Measurements from ENCODE around the gene AARS2. TPM values are rescaled to one million over a fixed set of nuclear protein-coding genes. Genes with fewer than 3 reads are reported as not detected.

Gene AARS2
- total and polyA plus RNA-seq, 12 donors, result 5.3 to 15.9 (median 9.7) TPM

- Histone ChIP-seq H3K9me3 (replicated peaks in 1 of 3) (no peaks in the 10 kb centered on the region), H3K27ac (no peak overlapping the region), H3K27me3 (peaks cover 21% of the 10 kb centered on the region), H3K4me3 (no peak overlapping the region), H3K36me3 (replicated peaks in 1 of 2) (no peaks in the 10 kb centered on the region), H3K4me1 (replicated peaks in 1 of 2) (no peaks in the 10 kb centered on the region)
- intact Hi-C loops (cut with DNase I), result no loop called here
- WGBS, 4 donors, result 82 to 84% (median 83%) methylated on average over 12 of the region's 12 CpGs
- TF ChIP-seq CTCF (IDR thresholded peaks at IDR 0.05), result no peak
- no peak for TF ChIP-seq POLR2A (IDR thresholded peaks at IDR 0.05)
- no peak for DNase-seq
Measured at GRCh38 chr6:44286285-44286565, 26.9 kb downstream of the AARS2 start.

DNA sequence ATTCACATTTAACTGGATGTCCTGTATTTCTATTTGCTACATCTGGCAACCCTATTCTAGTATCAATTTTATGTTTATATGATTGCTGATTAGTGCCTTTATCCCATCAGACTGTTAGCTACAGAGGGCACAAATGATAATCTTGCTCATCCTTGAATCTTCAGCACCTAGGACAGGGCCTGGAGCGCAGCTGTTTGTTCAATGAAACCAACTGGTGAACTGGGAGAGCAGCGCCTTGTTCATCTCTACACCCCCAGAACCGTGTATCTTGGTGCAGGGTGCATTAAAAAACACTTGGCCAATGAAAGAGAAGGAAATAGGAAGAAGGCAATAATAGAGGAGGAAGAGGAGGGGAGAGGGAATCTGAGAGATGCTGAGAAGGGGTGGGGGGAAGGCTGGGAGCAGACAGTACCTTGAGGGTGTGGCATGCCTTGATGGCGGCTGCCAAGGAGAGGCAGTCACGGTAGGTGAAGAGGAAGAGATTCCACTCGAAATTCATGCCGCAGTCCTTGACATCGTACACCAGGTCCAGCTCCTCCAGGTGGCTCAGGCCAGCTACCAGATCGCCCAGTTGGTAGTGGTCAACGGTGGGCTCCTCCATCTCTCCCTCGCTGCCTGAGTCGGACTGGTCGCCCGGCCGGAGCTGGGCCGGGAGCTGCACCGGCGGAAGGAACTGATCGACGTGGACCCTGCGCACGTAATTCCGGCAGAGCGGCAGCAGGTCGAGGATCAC, 27.4 kb downstream of the AARS2 start:
- Histone ChIP-seq H3K4me1 (replicated peaks in 1 of 2) (no peaks in the 10 kb centered on the region), H3K9me3 (replicated peaks in 1 of 3) (no peaks in the 10 kb centered on the region), H3K27me3 (peaks cover 21% of the 10 kb centered on the region), H3K36me3 (replicated peaks in 1 of 2) (no peaks in the 10 kb centered on the region), H3K4me3 (no peak overlapping the region), H3K27ac (no peak overlapping the region)
- intact Hi-C loops (cut with DNase I), result no loop called here
- TF ChIP-seq CTCF (IDR thresholded peaks at IDR 0.05) (no peak), POLR2A (IDR thresholded peaks at IDR 0.05) (no peak)
- DNase-seq, result peak in 1 of 7 donors; percentile 28
- 61 to 73% (median 71%) methylated on average over 16 to 25 of the region's 25 CpGs for WGBS, 4 donors

- Histone ChIP-seq H3K4me3 (no peak overlapping the region), H3K27ac (no peak overlapping the region), H3K27me3 (peaks cover 21% of the 10 kb centered on the region), H3K4me1 (replicated peaks in 1 of 2) (no peaks in the 10 kb centered on the region), H3K36me3 (replicated peaks in 1 of 2) (no peaks in the 10 kb centered on the region), H3K9me3 (replicated peaks in 1 of 3) (no peaks in the 10 kb centered on the region)
- TF ChIP-seq CTCF (IDR thresholded peaks at IDR 0.05) (no peak), POLR2A (IDR thresholded peaks at IDR 0.05) (no peak)
- intact Hi-C loops (cut with DNase I), result no loop called here
- DNase-seq, result no peak
- 45 to 66% (median 57%) methylated on average over 4 of the region's 4 CpGs for WGBS, 4 donors
Measured at GRCh38 chr6:44284867-44285266, 28.3 kb downstream of the AARS2 start.

GRCh38 chr6:44284121-44284520, 29.0 kb downstream of the AARS2 start:
- H3K36me3 ChIP-seq (replicated peaks in 1 of 2), result no peaks in the 10 kb centered on the region
- 37 to 52% (median 43%) methylated on average over 2 of the region's 2 CpGs for WGBS, 4 donors
- H3K27me3 ChIP-seq, result peaks cover 17% of the 10 kb centered on the region
- no peak for TF ChIP-seq CTCF (IDR thresholded peaks at IDR 0.05)
- TF ChIP-seq POLR2A (IDR thresholded peaks at IDR 0.05), result no peak
- intact Hi-C loops (cut with DNase I), result no loop called here
- H3K4me3 ChIP-seq, result no peak overlapping the region
- H3K27ac ChIP-seq, result no peak overlapping the region
- H3K4me1 ChIP-seq (replicated peaks in 1 of 2), result no peaks in the 10 kb centered on the region
- no peak for DNase-seq
- no peaks in the 10 kb centered on the region for H3K9me3 ChIP-seq (replicated peaks in 1 of 3)

Data from adrenal gland (tissue), 12 donors.